ENCODE results near the gene CPNE9.

CPNE9 gene

DNA sequence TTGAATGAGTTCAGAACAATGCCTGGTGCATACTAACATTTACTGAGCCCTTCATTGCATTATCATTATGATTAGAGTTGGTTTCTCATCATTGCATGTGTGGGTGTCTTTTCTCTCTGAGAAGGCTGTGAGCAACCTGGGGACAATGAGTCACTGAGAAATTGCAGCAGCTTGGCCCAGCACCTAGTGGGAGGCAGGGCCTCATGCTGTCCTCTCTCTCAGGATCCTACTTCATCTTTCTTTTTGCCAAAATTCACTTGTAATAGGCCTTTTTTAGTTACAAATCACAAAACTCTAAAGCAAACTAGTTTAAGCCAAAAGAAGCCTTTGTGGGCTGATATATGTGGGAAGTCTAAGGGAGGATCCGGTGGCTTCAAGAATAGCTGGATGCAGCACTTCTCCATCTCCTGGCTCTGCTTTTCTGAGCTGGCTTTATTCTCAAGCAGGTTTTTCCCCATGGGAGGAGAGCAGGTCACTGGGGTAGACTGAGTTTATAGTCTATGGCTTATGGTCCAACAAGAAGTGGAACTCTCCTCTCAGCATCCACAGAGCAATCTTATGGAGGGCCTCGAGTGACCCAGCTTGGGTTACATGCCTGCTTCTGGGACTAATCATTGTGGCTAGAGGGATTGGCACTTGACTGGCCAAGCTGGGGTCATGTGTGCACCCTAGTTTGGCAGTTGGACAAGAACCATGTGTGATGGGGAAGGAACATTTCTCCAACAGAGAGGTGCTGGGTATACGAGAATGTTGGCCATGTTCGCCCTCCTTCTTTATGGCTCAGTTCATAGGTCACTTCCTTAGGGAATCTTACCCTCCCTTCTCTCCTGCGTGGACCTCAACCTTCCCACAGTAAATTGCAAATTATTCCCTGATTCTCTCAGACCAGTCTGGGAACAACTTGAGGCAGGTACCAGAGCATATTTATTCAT is 74.8 kb downstream of the CPNE9 start:
- DNase-seq (ENCODE audit: low read depth in 2 of 2), result peak in 1 of 2 experiments; percentile 63

- DNase-seq (ENCODE audit: low read depth in 2 of 2), result no peak
Observed at GRCh38 chr3:9779075-9779593, 75.5 kb downstream of the CPNE9 start.

All from stimulated activated CD4-positive, alpha-beta T cell treated with anti-CD3 and anti-CD28 coated beads, Interleukin-12 subunit alpha, Interleukin-12 subunit beta, amount 100 ng/mL, for 24 hours (primary cell).